IMR-90 (cell line): ENCODE results near the gene PARP16. TPM values are rescaled to one million over a fixed set of nuclear protein-coding genes. Genes with fewer than 3 reads are reported as not detected.

Experiments used
- ATAC-seq: fragments of 200-7000 bp; cut with Tn5 transposase; 2 replicates; pipeline ENCODE4 v1.9.1; 2020; ENCODE audit warnings: low read depth, mild to moderate bottlenecking, moderate library complexity
- BruUV-seq: library from RNA; stranded (reverse); fragments of 400-500 nt; replicated peaks from 2 replicates; lab custom pipeline; 2021; lab: Mats Ljungman, UMichigan
- CTCF ChIA-PET: fragments of 300-600 bp; formaldehyde crosslinking; extraction: SDS; loops from one replicate; lab custom pipeline; 2021; ENCODE audit warnings: antibody characterized with exemption; lab: Yijun Ruan, JAX
- POLR2A ChIA-PET: fragments of 300-600 bp; sonication (Branson Sonifier 250); formaldehyde crosslinking; loops from one replicate; lab custom pipeline; 2022; ENCODE audit warnings: antibody characterized with exemption; ENCODE audit not compliant: unreplicated experiment; lab: Charles Lee
- DNase-seq: peaks from one replicate; pipeline ENCODE4 v3.0.0; 2013
- H2AFZ ChIP-seq: replicated peaks from 2 replicates; pipeline ENCODE3; 2013; ENCODE audit warnings: low read length, mild to moderate bottlenecking; ENCODE audit not compliant: poor library complexity
- H2AK5ac ChIP-seq: 2 replicates; pipeline ENCODE4 v1.6.1; 2013; ENCODE audit warnings: low read depth, low read length, inconsistent platforms
- H2AK9ac ChIP-seq: replicated peaks from 2 replicates; pipeline ENCODE3; 2013; ENCODE audit warnings: mild to moderate bottlenecking, low read depth, low read length, moderate library complexity; ENCODE audit not compliant: poor library complexity
- H2BK120ac ChIP-seq: 2 replicates; pipeline ENCODE4 v1.6.1; 2013; ENCODE audit warnings: low read depth, low read length, inconsistent platforms
- H2BK15ac ChIP-seq: 3 replicates; pipeline ENCODE4 v1.6.1; 2013; ENCODE audit warnings: low read depth, low read length, inconsistent platforms
- H2BK20ac ChIP-seq: 2 replicates; pipeline ENCODE4 v1.6.1; 2013; ENCODE audit warnings: low read depth, mild to moderate bottlenecking, inconsistent platforms, low read length, moderate library complexity
- H2BK5ac ChIP-seq: 2 replicates; pipeline ENCODE4 v1.6.1; 2013; ENCODE audit warnings: mild to moderate bottlenecking, low read depth, low read length, inconsistent platforms; ENCODE audit not compliant: poor library complexity, severe bottlenecking
- H3K14ac ChIP-seq: replicated peaks from 2 replicates; pipeline ENCODE4 v1.6.1; 2013; ENCODE audit warnings: low read depth, low read length, inconsistent platforms
- H3K18ac ChIP-seq: 2 replicates; pipeline ENCODE4 v1.6.1; 2013; ENCODE audit warnings: low read depth, low read length, control low read depth
- H3K23ac ChIP-seq: 2 replicates; pipeline ENCODE4 v1.6.1; 2013; ENCODE audit warnings: low read depth, low read length, inconsistent platforms
- H3K27ac ChIP-seq: 2 replicates; pipeline ENCODE4 v1.5.1; 2013; ENCODE audit warnings: mild to moderate bottlenecking, control low read depth, low read length; ENCODE audit not compliant: insufficient read depth
- H3K27me3 ChIP-seq: 2 replicates; pipeline ENCODE4 v1.6.1; 2013; ENCODE audit warnings: low read length; ENCODE audit not compliant: control insufficient read depth, insufficient read depth
- H3K36me3 ChIP-seq: 2 replicates; pipeline ENCODE4 v1.6.1; 2013; ENCODE audit warnings: low read length, mixed read lengths; ENCODE audit not compliant: control insufficient read depth, insufficient read depth
- H3K4ac ChIP-seq: 2 replicates; pipeline ENCODE4 v1.6.1; 2013; ENCODE audit warnings: low read depth, low read length, inconsistent platforms
- H3K4me1 ChIP-seq: 2 replicates; pipeline ENCODE4 v1.6.1; 2013; ENCODE audit warnings: low read length, mixed read lengths; ENCODE audit not compliant: control insufficient read depth, insufficient read depth
- H3K4me2 ChIP-seq: 2 replicates; pipeline ENCODE4 v1.6.1; 2013; ENCODE audit warnings: low read depth, mild to moderate bottlenecking, control low read depth, low read length, moderate library complexity
- H3K4me3 ChIP-seq: 2 replicates; pipeline ENCODE4 v1.5.1; 2013; ENCODE audit warnings: low read depth, mild to moderate bottlenecking, control low read depth, low read length, moderate library complexity; ENCODE audit not compliant: insufficient read depth
- H3K56ac ChIP-seq: 2 replicates; pipeline ENCODE4 v1.6.1; 2013; ENCODE audit warnings: low read length, inconsistent platforms; ENCODE audit not compliant: insufficient read depth; ENCODE audit errors: extremely low read depth
- H3K79me1 ChIP-seq, 2 experiments: 2 replicates each; pipeline ENCODE4 v1.6.1; 2013; ENCODE audit warnings: low read length in 2 of 2, inconsistent platforms in 1 of 2, low read depth in 1 of 2
- H3K9ac ChIP-seq: 2 replicates; pipeline ENCODE4 v1.6.1; 2013; ENCODE audit warnings: low read depth, low read length, control low read depth
- H3K9me1 ChIP-seq: 2 replicates; pipeline ENCODE4 v1.6.1; 2013; ENCODE audit warnings: low read length, inconsistent platforms; ENCODE audit not compliant: insufficient read depth
- H3K9me3 ChIP-seq: 2 replicates; pipeline ENCODE4 v1.6.1; 2013; ENCODE audit warnings: low read length; ENCODE audit not compliant: control insufficient read depth, insufficient read depth
- H4K20me1 ChIP-seq: 2 replicates; pipeline ENCODE4 v1.6.1; 2013; ENCODE audit warnings: low read length, inconsistent platforms; ENCODE audit not compliant: insufficient read depth
- H4K5ac ChIP-seq: 2 replicates; pipeline ENCODE4 v1.6.1; 2013; ENCODE audit warnings: mild to moderate bottlenecking, low read depth, low read length, control low read depth
- H4K8ac ChIP-seq, 2 experiments: 2 replicates each; pipeline ENCODE4 v1.6.1; 2013; ENCODE audit warnings: low read depth in 2 of 2, low read length in 2 of 2, control low read depth in 1 of 2, inconsistent platforms in 1 of 2
- H4K91ac ChIP-seq: 2 replicates; pipeline ENCODE4 v1.6.1; 2013; ENCODE audit warnings: low read depth, low read length, inconsistent platforms; ENCODE audit not compliant: insufficient read depth
- BHLHE40 ChIP-seq: fragments of 150-350 bp; IDR thresholded peaks from 2 replicates; pipeline ENCODE4 v1.6.1; 2016; ENCODE audit warnings: mild to moderate bottlenecking, low read depth, low read length
- CEBPB ChIP-seq: IDR thresholded peaks from 2 replicates; pipeline ENCODE4 v1.6.1; 2012; ENCODE audit warnings: low read depth, low read length, improper control_type of control experiment
- CHD1 ChIP-seq: IDR thresholded peaks from 2 replicates; pipeline ENCODE4 v1.6.1; 2012; ENCODE audit warnings: low read depth, low read length, improper control_type of control experiment
- MAFK ChIP-seq: IDR thresholded peaks from 2 replicates; pipeline ENCODE4 v1.6.1; 2012; ENCODE audit warnings: low read depth, low read length, improper control_type of control experiment
- MXI1 ChIP-seq: IDR thresholded peaks from 2 replicates; pipeline ENCODE4 v1.6.1; 2012; ENCODE audit warnings: low read depth, mild to moderate bottlenecking, low read length, moderate library complexity, borderline replicate concordance
- USF2 ChIP-seq: fragments of 150-350 bp; IDR thresholded peaks from 2 replicates; pipeline ENCODE4 v1.6.1; 2017; ENCODE audit warnings: mild to moderate bottlenecking, antibody characterized with exemption, low read length, low read depth
- dilution Hi-C: fragments of 300-500 bp; cut with HindIII; formaldehyde crosslinking; loops from one replicate; pipeline ENCODE4 v1.14.3; 2018; ENCODE audit warnings: low sequenced_read_pairs; ENCODE audit not compliant: unreplicated experiment
- in situ Hi-C: fragments of 300-500 bp; cut with MboI; formaldehyde crosslinking; loops from 3 replicates; pipeline ENCODE4 v1.14.3; 2019; ENCODE audit warnings: low sequenced_read_pairs, inconsistent platforms, mixed read lengths
- intact Hi-C: fragments of 100-400 bp; cut with micrococcal nuclease; formaldehyde crosslinking; loops from 2 replicates; pipeline ENCODE4 v1.10.0; 2022
- polyA plus RNA-seq, 3 experiments: library from polyadenylated mRNA; depleted of rRNA; stranded (reverse); fragments of >200 nt; gene quantifications; 2 replicates each; pipeline ENCODE4 v1.2.3, GENCODE V29; 2012; ENCODE audit warnings: low replicate concordance in 1 of 3
- total RNA-seq: library from RNA; depleted of rRNA; stranded (reverse); fragments of >200 nt; gene quantifications from 2 replicates; pipeline ENCODE4 v1.2.3, GENCODE V29; 2012
- TF ChIP-seq, protein P1 (sequence below): fragments of 150-350 bp; IDR thresholded peaks from 2 replicates; pipeline ENCODE4 v1.6.1; 2016; ENCODE audit warnings: low read depth, mild to moderate bottlenecking, low read length, moderate library complexity, borderline replicate concordance

PARP16 gene
- total and polyA plus RNA-seq, 2 of the 4 experiments (the other 2 are of a cell fraction) = 1.3 to 5.0 TPM

- Histone ChIP-seq H3K14ac (no peak overlapping the region), H3K56ac (no peak overlapping the region), H3K23ac (no peak overlapping the region), H2AK5ac (no peak overlapping the region), H3K36me3 (no peaks in the 10 kb centered on the region), H2AK9ac (no peak overlapping the region), H3K4me2 (no peak overlapping the region), H2BK120ac (no peak overlapping the region), H4K8ac (no peak overlapping the region), H2AFZ (no peak overlapping the region), H2BK5ac (no peak overlapping the region), H2BK20ac (no peak overlapping the region), H3K9me1 (no peaks in the 10 kb centered on the region), H3K9me3 (no peaks in the 10 kb centered on the region), H4K20me1 (no peaks in the 10 kb centered on the region), H3K9ac (no peak overlapping the region), H3K4me3 (no peak overlapping the region), H3K18ac (no peak overlapping the region), H3K4ac (no peak overlapping the region), H3K79me1 (no peaks in the 10 kb centered on the region), H4K5ac (no peak overlapping the region), H4K91ac (no peak overlapping the region), H3K4me1 (peaks cover 12% of the 10 kb centered on the region; the same call in 1 of the 2 replicates), H2BK15ac (no peak overlapping the region), H3K27ac (no peak overlapping the region), H3K27me3 (peaks cover 16% of the 10 kb centered on the region)
- in situ Hi-C loops (no loop called here), dilution Hi-C loops (no loop called here), intact Hi-C loops (no loop called here)
- POLR2A ChIA-PET = no interaction called here
- CTCF ChIA-PET = no interaction called here
- DNase-seq (no peak), ATAC-seq (no peak)
- no TSS peak for BruUV-seq
- TF ChIP-seq BHLHE40 = no peak
- no peak for TF ChIP-seq CHD1
- TF ChIP-seq, protein P1, sequence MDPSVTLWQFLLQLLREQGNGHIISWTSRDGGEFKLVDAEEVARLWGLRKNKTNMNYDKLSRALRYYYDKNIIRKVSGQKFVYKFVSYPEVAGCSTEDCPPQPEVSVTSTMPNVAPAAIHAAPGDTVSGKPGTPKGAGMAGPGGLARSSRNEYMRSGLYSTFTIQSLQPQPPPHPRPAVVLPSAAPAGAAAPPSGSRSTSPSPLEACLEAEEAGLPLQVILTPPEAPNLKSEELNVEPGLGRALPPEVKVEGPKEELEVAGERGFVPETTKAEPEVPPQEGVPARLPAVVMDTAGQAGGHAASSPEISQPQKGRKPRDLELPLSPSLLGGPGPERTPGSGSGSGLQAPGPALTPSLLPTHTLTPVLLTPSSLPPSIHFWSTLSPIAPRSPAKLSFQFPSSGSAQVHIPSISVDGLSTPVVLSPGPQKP = no peak
- TF ChIP-seq MXI1 = no peak
- TF ChIP-seq USF2 = no peak
- TF ChIP-seq CEBPB = no peak
- no peak for TF ChIP-seq MAFK
Observed at GRCh38 chr15:65215496-65215895, 71.2 kb downstream of the PARP16 start.
